Activated CD8-positive, alpha-beta memory T cell treated with anti-CD3 and anti-CD28 coated beads, Interleukin-2, amount 50 U/mL, for 1 hour (primary cell): Measurements from ENCODE around the gene GTF2IRD1.
"Not testable (repeated sequence)": the region's sequence is repeated elsewhere in the genome, so short reads cannot be mapped to it uniquely, and the experiment has no call there.

Experiments
- DNase-seq: peaks from one replicate; pipeline ENCODE4 v3.0.0-alpha.2; 2020; ENCODE audit errors: extremely low read depth

Gene GTF2IRD1

GRCh38 chr7:74466196-74466813 is 12.6 kb downstream of the GTF2IRD1 start:
- DNase-seq, result no peak

GRCh38 chr7:74467876-74468275 is 14.2 kb downstream of the GTF2IRD1 start:
- no peak for DNase-seq

GRCh38 chr7:74470504-74470903 is 16.8 kb downstream of the GTF2IRD1 start:
- DNase-seq, result no peak

GRCh38 chr7:74473116-74473515 is 19.4 kb downstream of the GTF2IRD1 start:
- no peak for DNase-seq

- DNase-seq, result no peak
These were observed 20.7 kb downstream of the GTF2IRD1 start for GRCh38 chr7:74474271-74474865.

GRCh38 chr7:74475243-74475986 is 21.7 kb downstream of the GTF2IRD1 start:
- DNase-seq, result no peak

- no peak for DNase-seq
These were observed 22.3 kb downstream of the GTF2IRD1 start for GRCh38 chr7:74475987-74476350.

- DNase-seq, result no peak
These were observed 22.9 kb downstream of the GTF2IRD1 start for GRCh38 chr7:74476626-74477025.

- no peak for DNase-seq
These were observed 25.0 kb downstream of the GTF2IRD1 start for GRCh38 chr7:74478671-74479065.

GRCh38 chr7:74479066-74479781 is 25.5 kb downstream of the GTF2IRD1 start:
- DNase-seq, result no peak

GRCh38 chr7:74479961-74480829 is 26.5 kb downstream of the GTF2IRD1 start:
- no peak for DNase-seq

- DNase-seq, result no peak
These were observed 27.2 kb downstream of the GTF2IRD1 start for GRCh38 chr7:74480861-74481417.

GRCh38 chr7:74481458-74482196 is 27.9 kb downstream of the GTF2IRD1 start:
- DNase-seq, result no peak

- no peak for DNase-seq
These were observed 28.4 kb downstream of the GTF2IRD1 start for GRCh38 chr7:74482197-74482467.

- no peak for DNase-seq
These were observed 29.1 kb downstream of the GTF2IRD1 start for GRCh38 chr7:74482629-74483401.

- no peak for DNase-seq
These were observed 30.0 kb downstream of the GTF2IRD1 start for GRCh38 chr7:74483402-74484336.

- no peak for DNase-seq
These were observed 31.9 kb downstream of the GTF2IRD1 start for GRCh38 chr7:74485611-74486010.

- DNase-seq, result not testable (repeated sequence)
These were observed 34.9 kb downstream of the GTF2IRD1 start for GRCh38 chr7:74488518-74489030.
